ENCODE data around the gene ASIP.
"Not testable (repeated sequence)": the region's sequence is repeated elsewhere in the genome, so short reads cannot be mapped to it uniquely, and the experiment has no call there.

Gene ASIP

DNA sequence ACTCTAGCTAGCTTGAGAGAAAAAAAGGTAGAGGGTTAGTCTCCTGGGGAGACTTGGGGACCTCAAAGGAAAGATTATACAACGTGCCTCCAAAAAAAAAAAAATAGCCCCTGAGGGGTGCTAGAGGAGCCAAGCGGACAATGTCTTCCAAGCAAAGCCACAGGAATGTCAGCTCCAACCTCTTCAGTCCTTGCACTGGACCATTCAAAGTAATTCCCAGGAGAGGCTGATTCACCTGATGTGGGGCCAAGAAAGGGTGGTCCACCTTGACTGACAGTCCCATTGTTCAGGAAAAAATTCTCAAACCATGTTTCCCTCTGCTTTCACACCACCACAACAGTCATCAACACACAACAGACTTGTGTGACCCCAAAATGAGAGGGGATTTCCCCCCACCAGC is 30.7 kb downstream of the ASIP start:
- FAIRE-seq: peak; percentile 26

DNA sequence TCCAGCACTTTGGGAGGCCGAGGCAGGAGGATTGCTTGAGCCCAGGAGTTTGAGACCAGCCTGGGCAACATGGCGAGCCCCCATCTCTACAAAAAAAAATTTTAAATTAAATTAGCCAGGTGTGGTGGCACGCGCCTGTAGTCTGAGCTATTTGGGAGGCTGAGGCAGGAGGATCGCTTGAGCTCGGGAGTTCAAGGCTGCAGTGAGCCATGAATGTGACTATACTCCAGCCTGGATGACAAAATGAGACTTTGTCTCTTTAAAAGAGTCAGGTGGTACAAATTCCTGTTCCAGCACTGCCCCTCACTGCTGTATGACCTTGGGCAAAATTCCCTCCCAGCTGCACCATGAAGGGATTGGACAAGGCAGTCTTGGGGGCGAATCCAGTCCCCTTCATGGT is 33.5 kb downstream of the ASIP start:
- no peak for FAIRE-seq

More for the DNA sequence above, 30.7 kb downstream of the ASIP start:
- TF ChIP-seq POLR2A (IDR thresholded peaks at IDR 0.05; ENCODE audit: low read depth, low read length) (no peak), PAX5 (IDR thresholded peaks at IDR 0.05; ENCODE audit: insufficient read depth, low read length, severe bottlenecking) (no peak), POU2F2 (IDR thresholded peaks at IDR 0.05; ENCODE audit: low read depth, low read length) (no peak), POLR2AphosphoS5 (IDR thresholded peaks at IDR 0.05; ENCODE audit: low read depth, low read length) (no peak), SPI1 (IDR thresholded peaks at IDR 0.05; ENCODE audit: low read depth, low read length) (no peak), TAF1 (IDR thresholded peaks at IDR 0.05; ENCODE audit: low read depth, low read length) (no peak)
- no peak for DNase-seq (ENCODE audit: insufficient read length, low spot score)

DNA sequence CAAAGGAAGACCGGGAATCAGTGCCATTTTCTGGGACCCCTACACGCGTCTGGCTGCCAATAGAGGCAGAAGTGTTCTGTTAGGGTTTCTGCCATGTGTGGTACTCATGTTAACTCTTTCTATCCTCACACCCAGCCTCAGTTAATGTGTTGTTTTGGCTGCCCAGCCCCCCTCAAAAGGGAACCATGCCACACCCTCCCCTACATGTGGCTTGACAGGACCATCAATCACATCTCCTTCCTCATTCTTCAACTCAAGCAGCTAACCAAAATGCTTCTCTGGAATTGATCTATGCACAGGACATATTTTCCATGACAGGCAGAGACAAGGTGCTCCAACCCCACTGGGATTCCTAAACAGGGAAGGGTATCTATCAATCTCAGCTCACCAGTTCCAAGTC is 40.0 kb downstream of the ASIP start:
- DNase-seq (ENCODE audit: insufficient read length, low spot score) (no peak), FAIRE-seq (no peak)
- no peak for TF ChIP-seq POU2F2 (IDR thresholded peaks at IDR 0.05; ENCODE audit: low read depth, low read length)
- TF ChIP-seq PAX5 (IDR thresholded peaks at IDR 0.05; ENCODE audit: insufficient read depth, low read length, severe bottlenecking): no peak
- no peak for TF ChIP-seq TAF1 (IDR thresholded peaks at IDR 0.05; ENCODE audit: low read depth, low read length)
- TF ChIP-seq SPI1 (IDR thresholded peaks at IDR 0.05; ENCODE audit: low read depth, low read length): no peak
- TF ChIP-seq POLR2AphosphoS5 (IDR thresholded peaks at IDR 0.05; ENCODE audit: low read depth, low read length): no peak
- TF ChIP-seq POLR2A (IDR thresholded peaks at IDR 0.05; ENCODE audit: low read depth, low read length): no peak

More for the DNA sequence above, 33.5 kb downstream of the ASIP start:
- DNase-seq (ENCODE audit: insufficient read length, low spot score): no peak
- TF ChIP-seq POU2F2 (IDR thresholded peaks at IDR 0.05; ENCODE audit: low read depth, low read length): no peak
- no peak for TF ChIP-seq POLR2AphosphoS5 (IDR thresholded peaks at IDR 0.05; ENCODE audit: low read depth, low read length)

DNA sequence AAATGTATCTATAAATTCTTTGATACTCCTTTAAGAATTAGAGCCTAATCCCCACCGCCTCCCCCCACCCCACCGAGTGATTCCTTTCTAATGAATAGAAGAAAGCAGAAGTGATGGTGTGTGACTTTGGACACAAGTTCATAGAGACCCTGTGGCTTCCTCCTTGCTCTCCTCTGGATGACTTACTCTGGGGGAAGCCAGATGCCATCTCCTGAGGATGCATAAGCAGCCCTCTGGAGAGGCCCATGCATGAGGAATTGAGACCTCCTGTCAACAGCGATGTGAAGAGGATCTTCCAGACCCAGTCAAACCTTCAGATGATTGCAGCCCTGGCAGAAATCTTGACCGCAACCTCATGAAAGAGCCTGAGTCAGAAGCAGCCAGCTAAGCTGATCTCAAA is 40.8 kb downstream of the ASIP start:
- no peak for FAIRE-seq
- TF ChIP-seq POLR2AphosphoS5 (IDR thresholded peaks at IDR 0.05; ENCODE audit: low read depth, low read length): no peak
- no peak for DNase-seq (ENCODE audit: insufficient read length, low spot score)

DNA sequence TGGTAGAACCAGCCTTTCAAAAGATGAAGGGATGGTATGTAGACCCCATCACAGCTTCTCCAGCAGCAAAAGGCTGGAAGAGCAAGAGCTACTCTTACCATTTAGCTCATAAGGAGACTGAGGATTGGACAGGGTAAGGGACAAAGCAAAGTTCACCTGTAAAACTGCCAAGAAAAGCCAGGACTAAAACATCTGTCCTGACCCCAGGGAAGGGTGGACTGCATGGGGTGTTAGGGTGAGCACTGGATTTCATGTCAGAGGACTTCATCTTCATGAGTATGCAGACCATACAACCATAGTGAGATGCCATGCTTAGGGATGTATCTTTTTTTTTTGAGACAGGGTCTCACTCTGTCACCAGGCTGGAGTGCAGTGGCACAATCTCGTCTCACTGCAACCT is 42.6 kb downstream of the ASIP start:
- TF ChIP-seq POLR2A (IDR thresholded peaks at IDR 0.05; ENCODE audit: low read depth, low read length) (no peak), PAX5 (IDR thresholded peaks at IDR 0.05; ENCODE audit: insufficient read depth, low read length, severe bottlenecking) (no peak), SPI1 (IDR thresholded peaks at IDR 0.05; ENCODE audit: low read depth, low read length) (no peak)
- DNase-seq (ENCODE audit: insufficient read length, low spot score) (no peak), FAIRE-seq (no peak)

DNA sequence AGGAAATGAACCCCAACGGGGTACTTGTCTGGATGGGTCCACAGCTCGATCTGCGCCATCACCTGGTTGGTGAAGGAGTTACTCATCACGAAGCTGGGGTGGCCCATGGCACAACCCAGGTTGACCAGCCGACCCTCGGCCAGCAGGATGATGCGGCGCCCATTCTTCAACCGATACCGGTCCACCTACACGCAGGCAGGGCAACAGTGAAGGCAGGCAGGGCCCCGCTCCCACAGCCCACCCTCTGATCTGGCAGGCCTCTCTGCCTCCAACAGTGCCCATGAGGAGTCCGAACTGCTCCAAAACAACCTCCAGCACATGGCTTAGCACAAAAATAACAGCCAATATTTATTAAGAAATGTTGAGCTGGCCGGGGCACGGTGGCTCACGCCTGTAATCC is 44.2 kb downstream of the ASIP start:
- FAIRE-seq: no peak
- DNase-seq (ENCODE audit: insufficient read length, low spot score): no peak
- no peak for TF ChIP-seq SPI1 (IDR thresholded peaks at IDR 0.05; ENCODE audit: low read depth, low read length)
- TF ChIP-seq POU2F2 (IDR thresholded peaks at IDR 0.05; ENCODE audit: low read depth, low read length): no peak
- TF ChIP-seq TAF1 (IDR thresholded peaks at IDR 0.05; ENCODE audit: low read depth, low read length): no peak
- no peak for TF ChIP-seq POLR2AphosphoS5 (IDR thresholded peaks at IDR 0.05; ENCODE audit: low read depth, low read length)
- TF ChIP-seq PAX5 (IDR thresholded peaks at IDR 0.05; ENCODE audit: insufficient read depth, low read length, severe bottlenecking): no peak
- no peak for TF ChIP-seq POLR2A (IDR thresholded peaks at IDR 0.05; ENCODE audit: low read depth, low read length)

DNA sequence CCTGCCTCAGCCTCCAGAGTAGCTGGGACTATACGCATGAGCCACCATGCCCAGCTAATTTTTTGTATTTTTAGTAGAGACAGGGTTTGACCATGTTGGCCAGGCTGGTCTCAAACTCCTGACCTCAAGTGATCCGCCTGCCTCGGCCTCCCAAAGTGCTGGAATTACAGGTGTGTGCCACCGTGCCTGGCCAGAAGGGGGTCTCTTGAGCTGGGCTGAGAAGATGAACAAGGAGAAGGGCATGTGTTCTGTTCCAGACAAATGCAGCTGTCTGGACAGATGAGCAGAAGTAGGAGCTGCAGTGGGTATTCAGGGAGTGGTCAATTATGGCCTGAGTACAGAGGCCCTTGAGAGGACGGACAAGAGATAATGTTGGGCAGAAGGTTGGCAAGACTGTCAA is 46.3 kb downstream of the ASIP start:
- not testable (repeated sequence) for DNase-seq (ENCODE audit: insufficient read length, low spot score); FAIRE-seq

DNA sequence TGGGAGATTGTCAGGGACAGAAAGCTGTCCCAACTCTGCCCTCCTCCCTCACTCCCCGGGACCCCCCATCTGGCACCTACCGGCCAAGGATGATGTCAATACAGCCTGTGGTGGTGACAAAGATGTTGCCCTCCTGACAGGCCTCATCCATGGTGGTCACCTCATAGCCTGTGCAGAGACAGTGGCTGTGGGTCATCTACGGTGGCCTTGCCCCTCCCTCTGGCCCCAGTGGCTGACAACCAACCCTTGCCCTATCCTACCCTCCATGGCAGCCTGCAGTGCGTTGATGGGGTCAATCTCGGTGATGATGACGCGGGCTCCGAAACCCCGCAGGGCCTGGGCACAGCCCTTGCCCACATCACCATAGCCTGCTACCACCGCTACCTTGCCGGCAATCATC is 49.2 kb downstream of the ASIP start:
- FAIRE-seq: no peak
- TF ChIP-seq TAF1 (IDR thresholded peaks at IDR 0.05; ENCODE audit: low read depth, low read length) (no peak), POU2F2 (IDR thresholded peaks at IDR 0.05; ENCODE audit: low read depth, low read length) (no peak), POLR2AphosphoS5 (IDR thresholded peaks at IDR 0.05; ENCODE audit: low read depth, low read length) (no peak)
- no peak for DNase-seq (ENCODE audit: insufficient read length, low spot score)

DNA sequence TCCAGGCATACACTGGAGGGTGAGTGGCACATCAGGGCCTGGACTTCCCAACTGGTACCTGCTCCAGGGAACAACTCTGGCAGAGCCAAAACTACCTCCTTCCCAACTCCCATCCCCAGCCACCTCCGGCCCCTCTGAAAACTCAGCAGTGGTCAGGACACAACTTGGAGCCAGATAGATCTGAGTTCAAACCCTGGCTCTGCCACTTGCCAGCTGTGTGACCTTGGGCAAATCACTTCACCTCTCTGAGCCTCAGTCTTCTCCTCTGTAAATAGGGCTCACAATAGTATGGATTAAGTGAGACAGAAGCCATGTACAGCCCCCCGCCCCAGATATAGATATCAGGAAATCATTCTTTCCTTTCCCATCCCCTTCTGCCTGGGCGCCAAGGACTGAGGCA is 51.3 kb downstream of the ASIP start:
- TF ChIP-seq SPI1 (IDR thresholded peaks at IDR 0.05; ENCODE audit: low read depth, low read length): no peak
- no peak for TF ChIP-seq POLR2A (IDR thresholded peaks at IDR 0.05; ENCODE audit: low read depth, low read length)
- TF ChIP-seq POLR2AphosphoS5 (IDR thresholded peaks at IDR 0.05; ENCODE audit: low read depth, low read length): no peak
- no peak for TF ChIP-seq PAX5 (IDR thresholded peaks at IDR 0.05; ENCODE audit: insufficient read depth, low read length, severe bottlenecking)
- no peak for TF ChIP-seq POU2F2 (IDR thresholded peaks at IDR 0.05; ENCODE audit: low read depth, low read length)
- TF ChIP-seq TAF1 (IDR thresholded peaks at IDR 0.05; ENCODE audit: low read depth, low read length): no peak
- FAIRE-seq (no peak), DNase-seq (ENCODE audit: insufficient read length, low spot score) (no peak)

DNA sequence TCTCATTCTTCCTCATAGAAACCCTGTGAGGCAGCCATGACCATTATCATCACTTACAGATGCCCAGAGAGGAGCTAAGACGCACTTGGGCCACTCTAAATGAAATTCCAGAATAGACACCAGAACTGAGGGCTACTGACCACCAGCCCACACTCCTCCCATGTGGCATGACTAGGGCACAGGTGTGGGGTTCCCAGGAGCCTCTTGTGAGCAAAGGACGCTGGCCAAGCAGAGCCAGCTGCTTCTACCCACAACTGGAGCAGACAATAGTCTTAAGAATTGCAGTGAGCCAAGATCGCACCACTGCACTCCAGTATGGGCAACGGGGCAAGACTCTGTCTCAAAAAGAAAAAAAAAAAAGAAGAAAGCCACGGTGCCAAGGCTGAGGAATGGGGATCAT is 51.9 kb downstream of the ASIP start:
- DNase-seq (ENCODE audit: insufficient read length, low spot score) (no peak), FAIRE-seq (no peak)
- TF ChIP-seq POLR2A (IDR thresholded peaks at IDR 0.05; ENCODE audit: low read depth, low read length): no peak
- TF ChIP-seq TAF1 (IDR thresholded peaks at IDR 0.05; ENCODE audit: low read depth, low read length): no peak
- TF ChIP-seq PAX5 (IDR thresholded peaks at IDR 0.05; ENCODE audit: insufficient read depth, low read length, severe bottlenecking): no peak
- no peak for TF ChIP-seq POLR2AphosphoS5 (IDR thresholded peaks at IDR 0.05; ENCODE audit: low read depth, low read length)
- TF ChIP-seq SPI1 (IDR thresholded peaks at IDR 0.05; ENCODE audit: low read depth, low read length): no peak
- TF ChIP-seq POU2F2 (IDR thresholded peaks at IDR 0.05; ENCODE audit: low read depth, low read length): no peak

DNA sequence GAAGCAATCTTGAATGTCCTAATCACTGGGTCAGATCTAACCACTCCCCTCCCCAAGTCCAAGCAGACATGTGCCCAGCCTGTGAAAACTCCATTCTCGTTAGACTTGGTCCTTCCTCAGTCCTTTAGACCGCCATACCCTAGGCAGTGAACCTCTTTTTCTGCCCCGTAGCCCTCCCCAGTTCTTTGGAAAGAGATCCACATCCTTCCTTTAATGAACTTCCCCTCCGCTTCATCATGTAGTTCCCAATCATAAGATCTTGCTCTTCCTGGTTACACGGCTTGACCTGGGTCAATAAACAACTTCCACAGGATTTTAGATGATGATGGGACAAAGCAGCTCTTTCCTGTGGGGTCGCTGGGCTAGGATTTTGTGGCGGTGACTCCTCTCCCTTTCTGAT is 52.4 kb downstream of the ASIP start:
- TF ChIP-seq POLR2AphosphoS5 (IDR thresholded peaks at IDR 0.05; ENCODE audit: low read depth, low read length): no peak
- TF ChIP-seq POLR2A (IDR thresholded peaks at IDR 0.05; ENCODE audit: low read depth, low read length): no peak
- TF ChIP-seq POU2F2 (IDR thresholded peaks at IDR 0.05; ENCODE audit: low read depth, low read length): no peak
- no peak for TF ChIP-seq TAF1 (IDR thresholded peaks at IDR 0.05; ENCODE audit: low read depth, low read length)
- TF ChIP-seq PAX5 (IDR thresholded peaks at IDR 0.05; ENCODE audit: insufficient read depth, low read length, severe bottlenecking): no peak
- TF ChIP-seq SPI1 (IDR thresholded peaks at IDR 0.05; ENCODE audit: low read depth, low read length): no peak
- no peak for DNase-seq (ENCODE audit: insufficient read length, low spot score)
- FAIRE-seq: no peak

Measured in GM12891 (cell line).